Measurements from ENCODE around the gene LRRTM3. TPM values are rescaled to one million over a fixed set of nuclear protein-coding genes. Genes with fewer than 3 reads are reported as not detected.
A peak's percentile ranks its signal among the peaks of the same experiment; 100 is the strongest.

LRRTM3 gene
- total RNA-seq (1 to 10 TPM in 4 of 9 donors, under 1 TPM in 3, not detected in 2; 0.23 to 4.1 (median 1.9) TPM), polyA plus RNA-seq (1 to 10 TPM in 2 of 3 donors, under 1 TPM in 1; 0.40 to 4.4 (median 1.2) TPM)
- long read RNA-seq, donor 1 = 0 reads
- long read RNA-seq, donor 2 = 0 reads
- long read RNA-seq, donor 3 = 0 reads
- long read RNA-seq, donor 4 = 0 reads
- long read RNA-seq, donor 5 = 0 reads
- long read RNA-seq, donor 6, full-length matches to known transcripts = 1 of 5 reads
- long read RNA-seq, donor 6, partial matches to known transcripts = 3 of 5 reads
- long read RNA-seq, donor 6, other reads (novel, unspliced or antisense) = 1 of 5 reads
- long read RNA-seq, donor 7 = 0 reads
- long read RNA-seq, donor 8 = 0 reads
- long read RNA-seq, donor 9, full-length matches to known transcripts = 1 of 1 reads
- long read RNA-seq, donor 9, partial matches to known transcripts = 0 of 1 reads
- long read RNA-seq, donor 9, other reads (novel, unspliced or antisense) = 0 of 1 reads
- long read RNA-seq, donor 10 = 0 reads

DNA sequence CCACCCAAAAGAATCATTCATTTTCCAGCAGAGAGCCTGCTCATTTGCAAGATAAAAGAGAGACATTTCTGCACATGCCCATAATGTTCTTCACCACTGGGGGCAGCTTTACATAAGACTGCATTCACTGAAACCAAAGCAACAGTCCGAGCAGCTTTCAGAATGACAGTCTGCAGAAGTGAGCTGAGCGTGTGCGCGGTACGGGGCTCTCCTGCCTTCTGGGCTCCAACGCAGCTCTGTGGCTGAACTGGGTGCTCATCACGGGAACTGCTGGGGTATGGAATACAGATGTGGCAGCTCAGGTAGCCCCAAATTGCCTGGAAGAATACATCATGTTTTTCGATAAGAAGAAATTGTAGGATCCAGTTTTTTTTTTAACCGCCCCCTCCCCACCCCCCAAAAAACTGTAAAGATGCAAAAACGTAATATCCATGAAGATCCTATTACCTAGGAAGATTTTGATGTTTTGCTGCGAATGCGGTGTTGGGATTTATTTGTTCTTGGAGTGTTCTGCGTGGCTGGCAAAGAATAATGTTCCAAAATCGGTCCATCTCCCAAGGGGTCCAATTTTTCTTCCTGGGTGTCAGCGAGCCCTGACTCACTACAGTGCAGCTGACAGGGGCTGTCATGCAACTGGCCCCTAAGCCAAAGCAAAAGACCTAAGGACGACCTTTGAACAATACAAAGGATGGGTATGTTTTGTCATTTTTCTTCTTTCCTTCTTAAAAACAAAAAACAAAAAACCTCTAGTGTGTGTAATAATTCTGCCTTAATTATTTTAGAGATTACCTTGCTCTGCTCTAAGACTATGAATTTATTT lies at the start of gene LRRTM3:
LRRTM3 (plus strand) TSS at position 141 of the 820 bp plus-strand sequence.
- 4 to 8% (median 7%) methylated on average over 16 of the region's 16 CpGs for WGBS, 4 donors
- Histone ChIP-seq H3K36me3 (replicated peaks in 1 of 2) (no peaks in the 10 kb centered on the region), H3K27ac (no peak within 1 kb of the TSS), H3K9me3 (replicated peaks in 1 of 3) (no peaks in the 10 kb centered on the region), H3K27me3 (peaks cover 26% of the 10 kb centered on the region), H3K4me1 (replicated peaks in 1 of 2) (no peaks in the 10 kb centered on the region), H3K4me3 (peak within 1 kb of the TSS in 1 of 4 donors; percentile 18)
- intact Hi-C loops (cut with DNase I) = loop anchor here in 1 of 2 donors (10.0 kb wide), 1 partner anchor 379 kb away; no protein-coding TSS in a partner anchor
- TF ChIP-seq POLR2A (IDR thresholded peaks at IDR 0.05) = peak; percentile 19 to 39
- TF ChIP-seq, protein P1, sequence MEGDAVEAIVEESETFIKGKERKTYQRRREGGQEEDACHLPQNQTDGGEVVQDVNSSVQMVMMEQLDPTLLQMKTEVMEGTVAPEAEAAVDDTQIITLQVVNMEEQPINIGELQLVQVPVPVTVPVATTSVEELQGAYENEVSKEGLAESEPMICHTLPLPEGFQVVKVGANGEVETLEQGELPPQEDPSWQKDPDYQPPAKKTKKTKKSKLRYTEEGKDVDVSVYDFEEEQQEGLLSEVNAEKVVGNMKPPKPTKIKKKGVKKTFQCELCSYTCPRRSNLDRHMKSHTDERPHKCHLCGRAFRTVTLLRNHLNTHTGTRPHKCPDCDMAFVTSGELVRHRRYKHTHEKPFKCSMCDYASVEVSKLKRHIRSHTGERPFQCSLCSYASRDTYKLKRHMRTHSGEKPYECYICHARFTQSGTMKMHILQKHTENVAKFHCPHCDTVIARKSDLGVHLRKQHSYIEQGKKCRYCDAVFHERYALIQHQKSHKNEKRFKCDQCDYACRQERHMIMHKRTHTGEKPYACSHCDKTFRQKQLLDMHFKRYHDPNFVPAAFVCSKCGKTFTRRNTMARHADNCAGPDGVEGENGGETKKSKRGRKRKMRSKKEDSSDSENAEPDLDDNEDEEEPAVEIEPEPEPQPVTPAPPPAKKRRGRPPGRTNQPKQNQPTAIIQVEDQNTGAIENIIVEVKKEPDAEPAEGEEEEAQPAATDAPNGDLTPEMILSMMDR (IDR thresholded peaks at IDR 0.05) = peak; percentile 53 to 76 (median 66)
- peak; percentile 46 to 84 (median 62) for DNase-seq

DNA sequence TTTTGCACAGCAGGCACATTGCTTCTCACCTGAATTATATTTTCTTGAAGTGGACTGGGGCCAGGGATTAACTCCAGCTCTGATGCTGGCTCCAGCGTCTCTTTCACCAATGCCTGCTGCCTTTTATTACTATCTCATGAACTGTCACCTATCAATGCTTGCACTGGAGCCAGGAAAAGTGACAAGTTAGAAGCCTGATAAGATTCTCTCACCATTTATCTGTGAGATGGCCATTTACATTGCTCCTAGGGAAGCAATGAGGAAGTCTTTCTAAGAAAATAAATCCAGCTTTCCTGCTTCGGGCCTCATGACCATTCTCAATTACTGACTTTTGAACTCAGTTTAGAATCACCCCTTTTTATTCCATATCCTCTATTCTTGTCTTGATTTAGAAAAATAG lies 48.5 kb upstream of the LRRTM3 start:
- no peaks in the 10 kb centered on the region for H3K4me1 ChIP-seq (replicated peaks in 1 of 2)
- no peak for DNase-seq
- no peaks in the 10 kb centered on the region for H3K9me3 ChIP-seq (replicated peaks in 1 of 3)
- WGBS, 4 donors = 64 to 70% (median 70%) methylated on average over 2 of the region's 2 CpGs
- no peak overlapping the region for H3K27ac ChIP-seq
- H3K4me3 ChIP-seq = no peak overlapping the region
- TF ChIP-seq, protein P1 (IDR thresholded peaks at IDR 0.05) = no peak
- TF ChIP-seq POLR2A (IDR thresholded peaks at IDR 0.05) = no peak
- no peaks in the 10 kb centered on the region for H3K36me3 ChIP-seq (replicated peaks in 1 of 2)
- intact Hi-C loops (cut with DNase I) = no loop called here
- no peaks in the 10 kb centered on the region for H3K27me3 ChIP-seq

GRCh38 chr10:66880292-66880691 lies 45.5 kb upstream of the LRRTM3 start:
- Histone ChIP-seq H3K36me3 (replicated peaks in 1 of 2) (no peaks in the 10 kb centered on the region), H3K27me3 (no peaks in the 10 kb centered on the region), H3K4me3 (no peak overlapping the region), H3K9me3 (replicated peaks in 1 of 3) (no peaks in the 10 kb centered on the region), H3K27ac (no peak overlapping the region), H3K4me1 (replicated peaks in 1 of 2) (no peaks in the 10 kb centered on the region)
- no peak for TF ChIP-seq POLR2A (IDR thresholded peaks at IDR 0.05)
- intact Hi-C loops (cut with DNase I) = no loop called here
- WGBS, 4 donors = 18 to 35% (median 25%) methylated on average over 1 of the region's 1 CpG
- DNase-seq = no peak

DNA sequence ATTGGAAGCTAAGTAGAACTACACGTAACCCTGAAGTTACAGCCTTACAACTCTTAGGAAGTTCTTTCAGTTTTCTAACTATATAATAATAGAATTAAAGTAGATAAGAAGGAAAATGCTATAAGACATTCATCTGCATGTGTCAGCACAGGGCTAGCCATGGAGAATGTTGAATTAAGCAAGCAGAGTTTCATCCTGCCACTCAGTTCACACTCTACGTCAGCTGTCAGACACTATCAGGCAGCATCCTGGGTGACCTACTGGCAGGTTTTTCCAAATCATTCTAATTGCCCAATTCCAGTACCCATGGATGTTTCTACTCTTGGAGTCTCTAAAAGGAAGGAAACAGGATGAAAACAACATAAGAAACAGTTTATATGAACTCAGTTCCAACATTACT lies 45.0 kb upstream of the LRRTM3 start:
- Histone ChIP-seq H3K4me1 (replicated peaks in 1 of 2) (no peaks in the 10 kb centered on the region), H3K36me3 (replicated peaks in 1 of 2) (no peaks in the 10 kb centered on the region), H3K27me3 (no peaks in the 10 kb centered on the region), H3K27ac (no peak overlapping the region), H3K9me3 (replicated peaks in 1 of 3) (no peaks in the 10 kb centered on the region), H3K4me3 (no peak overlapping the region)
- TF ChIP-seq, protein P1 (IDR thresholded peaks at IDR 0.05) = no peak
- no peak for TF ChIP-seq POLR2A (IDR thresholded peaks at IDR 0.05)
- DNase-seq = no peak
- 82 to 92% (median 88%) methylated on average over 2 of the region's 2 CpGs for whole genome bisulfite sequencing, 4 donors
- intact Hi-C loops (cut with DNase I) = no loop called here

Data from adrenal gland (tissue), 19 donors.